NCI-H2227 (cell line): ENCODE data around the gene CADM2.

Experiments used
- DNase-seq: peaks from one replicate; lab custom pipeline; 2025; ENCODE audit not compliant: unreplicated experiment; lab: John Stamatoyannopoulos, UW

Gene CADM2

GRCh38 chr3:86104154-86104553 lies 1145.4 kb downstream of the CADM2 start:
- DNase-seq, result no peak

- no peak for DNase-seq
Measured at GRCh38 chr3:86109434-86109833, 1150.6 kb downstream of the CADM2 start.
